ENCODE measurements around the gene TRABD2B.

TRABD2B gene

GRCh38 chr1:47991673-47992072, 5.5 kb downstream of the TRABD2B start:
- DNase-seq = no peak

- no peak for DNase-seq
Observed at GRCh38 chr1:47991187-47991586, 6.0 kb downstream of the TRABD2B start.

DNA sequence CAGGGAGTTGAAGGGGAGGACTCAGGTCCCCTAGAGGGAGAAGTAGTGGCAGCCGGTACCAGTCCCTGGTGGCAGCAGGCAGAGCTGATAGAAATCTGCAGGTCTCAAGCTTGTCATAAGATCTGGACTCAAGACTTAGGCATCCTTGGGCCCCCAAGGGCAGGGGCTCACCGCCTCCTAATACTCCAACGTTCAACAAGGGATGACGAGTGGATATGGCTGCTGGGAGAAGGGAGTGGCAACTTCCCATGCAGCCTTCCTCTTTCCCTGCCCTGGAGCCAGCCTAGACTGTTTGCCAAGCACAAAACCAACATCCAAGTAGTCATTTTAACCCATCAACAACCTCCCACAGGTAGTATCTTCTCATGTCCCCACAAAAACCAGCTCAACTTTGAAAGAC, 6.9 kb downstream of the TRABD2B start:
- no peak for DNase-seq

GRCh38 chr1:47987601-47988000, 9.6 kb downstream of the TRABD2B start:
- DNase-seq = no peak

DNA sequence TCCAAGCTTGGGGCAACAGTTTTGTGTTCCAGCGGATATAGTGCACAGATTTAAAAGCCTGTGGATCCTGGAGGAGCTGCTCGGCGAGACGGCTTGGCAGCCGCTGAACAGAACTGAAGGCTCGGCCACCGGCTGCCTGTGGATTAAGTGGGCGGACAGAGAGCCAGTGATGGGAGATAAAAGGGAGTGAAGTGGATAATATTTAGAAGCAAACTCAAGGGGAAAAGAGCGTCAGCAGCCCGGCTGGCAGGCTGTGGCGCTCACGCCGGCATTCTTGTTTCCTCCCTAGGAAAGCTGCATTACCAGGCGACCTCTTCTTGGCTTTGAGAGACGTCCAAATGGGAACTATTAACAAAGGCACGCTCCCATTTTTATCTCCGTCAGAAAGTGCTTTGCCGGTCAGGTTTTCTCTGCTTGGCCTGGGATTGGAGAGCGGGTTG, 10.4 kb downstream of the TRABD2B start:
- DNase-seq = no peak

DNA sequence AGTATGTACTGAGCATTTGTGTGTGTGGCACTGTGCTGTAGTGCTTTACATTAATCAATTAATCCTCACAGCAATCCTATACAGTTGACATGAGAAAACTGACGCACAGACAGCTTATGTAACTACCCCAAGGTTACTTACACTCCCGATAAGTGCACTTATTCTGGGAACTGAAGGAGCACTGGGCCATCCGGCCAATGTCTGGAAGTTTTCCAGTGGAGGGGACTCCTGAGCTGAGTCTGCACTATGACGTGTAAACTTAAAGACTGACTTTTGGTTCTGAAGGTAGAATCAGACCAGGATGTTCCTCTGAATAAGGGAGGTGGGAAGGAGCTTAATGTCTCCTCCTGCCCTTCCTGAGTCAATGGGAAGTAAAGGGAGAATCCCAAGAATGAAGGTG, 12.2 kb downstream of the TRABD2B start:
- no peak for DNase-seq

DNA sequence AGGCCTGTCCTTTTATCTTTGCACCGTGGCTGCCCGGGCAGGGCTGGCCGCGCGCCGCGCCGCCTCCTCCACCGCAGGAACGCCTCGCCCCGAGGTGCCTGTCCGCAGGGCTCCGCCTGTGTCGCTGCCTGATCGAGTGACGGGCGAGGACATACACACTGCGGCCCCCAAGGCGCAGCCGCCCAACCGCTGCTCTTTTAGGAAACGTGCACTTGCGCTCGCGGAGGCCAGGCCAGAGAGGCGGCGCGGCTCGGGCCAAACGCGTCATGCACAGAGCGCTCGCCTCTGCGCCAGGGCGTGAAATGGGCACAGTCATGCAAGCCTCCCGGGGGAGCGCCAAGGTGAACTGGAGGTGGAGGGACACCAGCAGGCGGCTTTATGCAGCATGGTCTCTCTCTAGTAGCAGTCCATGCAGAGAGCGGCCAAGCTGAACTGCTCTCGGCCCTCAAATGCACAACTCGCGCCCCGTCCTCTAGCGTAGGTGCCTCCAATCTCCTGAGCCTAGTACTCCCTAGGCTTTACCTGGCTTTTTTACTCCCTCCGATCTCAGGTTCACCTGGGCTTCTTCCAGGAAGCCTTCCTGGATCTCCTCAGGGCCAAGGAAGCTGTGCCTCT, 12.9 kb downstream of the TRABD2B start:
- no peak for DNase-seq

GRCh38 chr1:47983691-47984090, 13.5 kb downstream of the TRABD2B start:
- DNase-seq = no peak

GRCh38 chr1:47981667-47982350, 15.4 kb downstream of the TRABD2B start:
- DNase-seq = no peak

DNA sequence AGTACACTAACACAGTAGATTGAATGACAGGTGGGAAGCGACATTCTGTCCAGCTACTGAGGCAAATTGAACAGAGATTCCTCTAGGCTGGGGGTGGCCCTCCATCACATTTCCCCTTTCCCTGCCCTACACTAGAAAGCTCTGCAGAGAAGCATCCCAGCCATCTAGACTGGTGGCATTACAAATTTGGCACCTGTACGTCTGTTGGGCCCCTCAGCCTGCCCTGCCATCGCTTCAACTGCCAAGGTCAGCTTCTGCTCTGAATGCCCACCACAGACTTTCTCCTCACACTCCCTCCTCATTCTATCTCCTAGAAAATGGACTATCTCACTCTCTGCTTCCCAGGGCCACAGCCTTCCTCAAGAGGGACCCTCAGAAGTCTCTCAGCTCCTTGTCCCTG, 16.7 kb downstream of the TRABD2B start:
- no peak for DNase-seq

DNA sequence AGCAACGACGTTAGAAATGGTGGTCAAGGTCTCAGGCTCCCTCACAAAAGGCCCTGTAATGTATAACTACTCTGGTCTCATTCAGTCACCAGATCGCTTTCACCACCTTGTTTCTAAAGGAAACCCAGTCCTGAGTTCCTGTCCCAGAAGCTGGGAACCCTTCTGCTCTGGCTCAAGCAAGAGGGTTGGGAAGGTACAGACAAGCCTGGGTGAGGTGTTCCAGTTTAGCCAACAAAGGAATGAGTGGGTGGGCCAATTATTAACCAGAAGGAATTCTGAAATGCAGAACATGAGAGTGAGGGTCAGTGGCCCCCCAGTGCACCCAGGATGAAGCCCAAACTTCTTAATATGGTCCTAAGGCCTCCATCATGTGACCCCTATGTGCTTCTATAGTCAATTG, 17.5 kb downstream of the TRABD2B start:
- DNase-seq = no peak

DNA sequence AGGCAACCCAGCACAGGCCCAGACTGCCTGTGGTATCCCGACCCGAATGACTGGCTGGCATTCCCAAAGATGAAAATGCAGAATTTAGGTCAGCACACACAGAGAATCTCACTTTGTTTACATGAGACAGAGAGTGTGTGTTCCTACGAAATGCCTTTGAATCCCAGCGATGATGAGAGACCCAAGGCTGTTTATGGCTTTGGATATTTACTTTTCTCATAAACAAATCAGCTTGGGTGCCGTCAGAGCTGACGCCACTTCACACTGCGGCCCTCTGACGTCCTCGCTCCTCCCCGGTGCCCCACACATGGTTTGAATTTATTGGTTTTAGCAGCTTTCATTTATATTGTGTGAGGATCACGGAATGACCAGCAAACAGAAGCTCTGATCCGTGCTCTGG, 18.7 kb downstream of the TRABD2B start:
- DNase-seq = no peak

GRCh38 chr1:47976728-47977127, 20.5 kb downstream of the TRABD2B start:
- DNase-seq = no peak

GRCh38 chr1:47976267-47976666, 20.9 kb downstream of the TRABD2B start:
- no peak for DNase-seq

DNA sequence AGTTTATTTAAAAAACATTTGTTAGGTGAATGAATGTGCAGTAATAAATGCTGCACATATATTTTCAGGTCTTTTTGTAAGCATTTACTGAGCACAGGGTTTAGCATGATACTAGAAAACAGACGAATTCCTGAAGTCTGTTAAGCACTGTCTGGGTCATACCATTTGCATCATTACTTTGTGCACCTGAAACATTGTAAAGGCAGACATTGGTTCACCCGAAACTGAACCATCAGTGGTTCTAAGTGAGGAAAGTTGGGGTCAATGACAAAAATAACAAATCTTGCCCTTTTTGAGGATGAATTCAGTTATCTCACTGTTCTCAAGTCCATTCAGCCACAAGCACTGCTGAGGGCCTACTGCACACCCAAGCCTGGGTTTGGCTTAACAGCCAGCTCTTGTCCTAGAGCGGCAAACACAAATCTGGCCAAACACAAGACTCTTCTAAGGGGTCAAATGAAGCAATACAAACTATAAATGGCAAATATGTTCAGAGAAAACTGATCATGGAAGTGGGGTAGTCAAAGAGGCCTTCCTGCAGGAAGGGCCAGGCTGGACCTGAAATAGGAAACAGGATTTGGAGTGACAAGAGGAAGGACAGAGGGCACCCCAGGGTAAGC, 21.8 kb downstream of the TRABD2B start:
- DNase-seq = no peak

DNA sequence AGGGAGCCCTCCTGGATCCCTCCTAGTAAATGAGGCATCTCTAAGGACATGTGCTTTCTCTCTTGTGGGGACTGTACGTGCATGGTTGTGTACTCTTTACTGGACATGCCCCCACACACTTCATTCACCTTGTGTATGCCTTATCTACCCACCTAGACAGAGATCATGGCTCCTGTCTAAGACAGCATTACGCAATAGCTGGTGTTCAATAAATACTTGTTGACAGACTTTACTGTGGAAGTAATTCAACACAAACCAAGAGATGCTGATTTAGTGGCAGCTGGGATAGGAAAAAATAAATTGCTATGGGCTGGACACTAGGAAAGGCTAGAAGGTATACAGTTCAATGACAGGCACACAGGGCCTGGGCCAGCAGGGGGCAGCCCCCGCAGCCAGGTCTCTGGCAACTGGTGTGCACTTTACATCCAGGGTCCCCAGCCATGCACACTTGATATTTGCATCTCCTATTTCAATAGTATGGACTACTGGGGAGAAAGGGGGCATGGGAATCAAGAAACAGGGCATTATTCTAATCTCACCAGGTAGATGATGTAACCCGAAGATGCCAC, 24.2 kb downstream of the TRABD2B start:
- no peak for DNase-seq

DNA sequence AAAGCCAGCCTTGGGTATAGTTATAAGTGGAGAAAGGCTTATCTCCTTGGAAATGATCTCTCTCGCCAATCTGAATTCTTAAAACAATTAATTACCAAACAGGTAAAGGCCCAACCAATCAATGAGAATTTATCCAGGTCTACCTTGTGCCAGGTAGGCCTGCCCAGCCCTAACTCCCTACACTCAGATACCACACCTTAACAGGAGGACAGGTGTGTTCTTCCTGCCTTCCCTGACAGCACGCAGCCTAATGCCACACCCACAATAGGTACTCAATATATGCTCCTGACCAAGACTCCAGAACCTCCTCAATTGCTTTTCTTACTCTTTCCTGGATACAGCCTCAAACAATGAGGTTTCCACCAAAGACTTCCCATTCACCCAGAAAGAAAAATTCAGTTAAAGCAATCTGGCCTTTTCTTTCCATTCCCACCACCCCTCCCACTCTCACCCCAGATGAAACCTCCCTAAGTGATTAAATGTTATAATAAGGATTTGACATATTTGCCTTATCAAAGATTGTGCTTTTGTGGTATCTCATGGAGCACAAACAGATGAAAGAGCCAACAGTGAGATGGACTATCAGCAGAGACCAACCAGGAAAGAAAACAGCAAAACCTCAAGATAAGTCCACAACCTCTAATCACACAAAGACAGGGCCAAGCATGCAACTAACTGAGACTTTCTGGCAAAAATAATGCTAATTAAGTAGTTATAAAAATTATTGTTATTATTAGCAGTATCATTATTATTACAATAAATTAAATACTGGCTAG, 25.6 kb downstream of the TRABD2B start:
- no peak for DNase-seq

GRCh38 chr1:47970882-47971281, 26.3 kb downstream of the TRABD2B start:
- no peak for DNase-seq

- DNase-seq = no peak
Observed at GRCh38 chr1:47969478-47969877, 27.7 kb downstream of the TRABD2B start.

- no peak for DNase-seq
Observed at GRCh38 chr1:47968556-47968888, 28.7 kb downstream of the TRABD2B start.

- DNase-seq = no peak
Observed at GRCh38 chr1:47967864-47968555, 29.2 kb downstream of the TRABD2B start.

DNA sequence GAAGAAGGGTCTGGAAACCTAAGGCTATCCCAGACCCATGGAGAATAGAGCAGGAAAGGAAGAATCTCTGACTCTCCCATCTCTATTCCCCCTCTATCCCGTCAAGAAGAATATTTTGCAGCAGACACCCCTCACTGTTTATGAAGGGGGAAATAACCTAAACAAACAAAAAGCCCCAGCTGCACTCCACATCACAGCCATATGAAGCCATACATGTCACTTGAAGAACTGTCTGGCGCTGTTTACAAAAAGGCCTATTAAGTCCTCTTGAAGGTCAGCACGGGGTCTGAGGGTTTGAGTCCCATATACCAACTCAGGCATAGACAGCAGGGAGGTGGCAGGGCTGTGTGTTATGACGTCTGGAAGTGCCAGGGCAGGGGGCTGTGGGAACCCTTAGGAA, 31.4 kb downstream of the TRABD2B start:
- DNase-seq = no peak

- no peak for DNase-seq
Observed at GRCh38 chr1:47964636-47965035, 32.5 kb downstream of the TRABD2B start.

Measured in stimulated activated naive CD4-positive, alpha-beta T cell (primary cell).